ENCODE measurements around the gene CARS2.

DNA sequence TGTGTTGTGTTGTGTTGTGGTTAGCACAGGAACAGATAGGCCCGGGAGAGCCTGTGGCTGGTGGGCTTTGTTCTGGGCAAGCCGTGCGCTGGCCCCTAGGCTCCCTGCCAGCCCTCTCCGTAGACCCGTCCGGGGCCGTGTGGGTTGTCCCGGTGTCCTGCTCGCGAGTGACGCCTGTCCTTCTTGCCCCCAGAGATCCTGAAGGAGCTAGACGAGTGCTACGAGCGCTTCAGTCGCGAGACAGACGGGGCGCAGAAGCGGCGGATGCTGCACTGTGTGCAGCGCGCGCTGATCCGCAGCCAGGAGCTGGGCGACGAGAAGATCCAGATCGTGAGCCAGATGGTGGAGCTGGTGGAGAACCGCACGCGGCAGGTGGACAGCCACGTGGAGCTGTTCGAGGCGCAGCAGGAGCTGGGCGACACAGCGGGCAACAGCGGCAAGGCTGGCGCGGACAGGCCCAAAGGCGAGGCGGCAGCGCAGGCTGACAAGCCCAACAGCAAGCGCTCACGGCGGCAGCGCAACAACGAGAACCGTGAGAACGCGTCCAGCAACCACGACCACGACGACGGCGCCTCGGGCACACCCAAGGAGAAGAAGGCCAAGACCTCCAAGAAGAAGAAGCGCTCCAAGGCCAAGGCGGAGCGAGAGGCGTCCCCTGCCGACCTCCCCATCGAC, 13.3 kb upstream of the CARS2 start:
- no peak for TF ChIP-seq ZNF510 (tag by site-specific recombination; IDR thresholded peaks at IDR 0.05; ENCODE audit: insufficient replicate concordance)
- TF ChIP-seq ZNF530 (tag by site-specific recombination; IDR thresholded peaks at IDR 0.05; ENCODE audit: low read depth): no peak
- TF ChIP-seq, protein P1, sequence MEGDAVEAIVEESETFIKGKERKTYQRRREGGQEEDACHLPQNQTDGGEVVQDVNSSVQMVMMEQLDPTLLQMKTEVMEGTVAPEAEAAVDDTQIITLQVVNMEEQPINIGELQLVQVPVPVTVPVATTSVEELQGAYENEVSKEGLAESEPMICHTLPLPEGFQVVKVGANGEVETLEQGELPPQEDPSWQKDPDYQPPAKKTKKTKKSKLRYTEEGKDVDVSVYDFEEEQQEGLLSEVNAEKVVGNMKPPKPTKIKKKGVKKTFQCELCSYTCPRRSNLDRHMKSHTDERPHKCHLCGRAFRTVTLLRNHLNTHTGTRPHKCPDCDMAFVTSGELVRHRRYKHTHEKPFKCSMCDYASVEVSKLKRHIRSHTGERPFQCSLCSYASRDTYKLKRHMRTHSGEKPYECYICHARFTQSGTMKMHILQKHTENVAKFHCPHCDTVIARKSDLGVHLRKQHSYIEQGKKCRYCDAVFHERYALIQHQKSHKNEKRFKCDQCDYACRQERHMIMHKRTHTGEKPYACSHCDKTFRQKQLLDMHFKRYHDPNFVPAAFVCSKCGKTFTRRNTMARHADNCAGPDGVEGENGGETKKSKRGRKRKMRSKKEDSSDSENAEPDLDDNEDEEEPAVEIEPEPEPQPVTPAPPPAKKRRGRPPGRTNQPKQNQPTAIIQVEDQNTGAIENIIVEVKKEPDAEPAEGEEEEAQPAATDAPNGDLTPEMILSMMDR (tag by site-specific recombination; IDR thresholded peaks at IDR 0.05): no peak
- no peak for TF ChIP-seq YY1 (tag by site-specific recombination; IDR thresholded peaks at IDR 0.05)
- TF ChIP-seq ZNF571 (tag by site-specific recombination; IDR thresholded peaks at IDR 0.05): no peak
- no peak for TF ChIP-seq ZNF24 (tag by site-specific recombination; IDR thresholded peaks at IDR 0.05)
- no peak for TF ChIP-seq ZNF223 (tag by site-specific recombination; IDR thresholded peaks at IDR 0.05)
- TF ChIP-seq ZNF214 (tag by site-specific recombination; IDR thresholded peaks at IDR 0.05; ENCODE audit: borderline replicate concordance): no peak
- no peak for TF ChIP-seq ZNF174 (tag by site-specific recombination; IDR thresholded peaks at IDR 0.05)
- no peak for TF ChIP-seq MEIS1 (CRISPR knock-in tag; IDR thresholded peaks at IDR 0.05; ENCODE audit: borderline replicate concordance)
- TF ChIP-seq, protein P2, sequence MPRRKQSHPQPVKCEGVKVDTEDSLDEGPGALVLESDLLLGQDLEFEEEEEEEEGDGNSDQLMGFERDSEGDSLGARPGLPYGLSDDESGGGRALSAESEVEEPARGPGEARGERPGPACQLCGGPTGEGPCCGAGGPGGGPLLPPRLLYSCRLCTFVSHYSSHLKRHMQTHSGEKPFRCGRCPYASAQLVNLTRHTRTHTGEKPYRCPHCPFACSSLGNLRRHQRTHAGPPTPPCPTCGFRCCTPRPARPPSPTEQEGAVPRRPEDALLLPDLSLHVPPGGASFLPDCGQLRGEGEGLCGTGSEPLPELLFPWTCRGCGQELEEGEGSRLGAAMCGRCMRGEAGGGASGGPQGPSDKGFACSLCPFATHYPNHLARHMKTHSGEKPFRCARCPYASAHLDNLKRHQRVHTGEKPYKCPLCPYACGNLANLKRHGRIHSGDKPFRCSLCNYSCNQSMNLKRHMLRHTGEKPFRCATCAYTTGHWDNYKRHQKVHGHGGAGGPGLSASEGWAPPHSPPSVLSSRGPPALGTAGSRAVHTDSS (tag by site-specific recombination; IDR thresholded peaks at IDR 0.05): no peak
- TF ChIP-seq, protein P3, sequence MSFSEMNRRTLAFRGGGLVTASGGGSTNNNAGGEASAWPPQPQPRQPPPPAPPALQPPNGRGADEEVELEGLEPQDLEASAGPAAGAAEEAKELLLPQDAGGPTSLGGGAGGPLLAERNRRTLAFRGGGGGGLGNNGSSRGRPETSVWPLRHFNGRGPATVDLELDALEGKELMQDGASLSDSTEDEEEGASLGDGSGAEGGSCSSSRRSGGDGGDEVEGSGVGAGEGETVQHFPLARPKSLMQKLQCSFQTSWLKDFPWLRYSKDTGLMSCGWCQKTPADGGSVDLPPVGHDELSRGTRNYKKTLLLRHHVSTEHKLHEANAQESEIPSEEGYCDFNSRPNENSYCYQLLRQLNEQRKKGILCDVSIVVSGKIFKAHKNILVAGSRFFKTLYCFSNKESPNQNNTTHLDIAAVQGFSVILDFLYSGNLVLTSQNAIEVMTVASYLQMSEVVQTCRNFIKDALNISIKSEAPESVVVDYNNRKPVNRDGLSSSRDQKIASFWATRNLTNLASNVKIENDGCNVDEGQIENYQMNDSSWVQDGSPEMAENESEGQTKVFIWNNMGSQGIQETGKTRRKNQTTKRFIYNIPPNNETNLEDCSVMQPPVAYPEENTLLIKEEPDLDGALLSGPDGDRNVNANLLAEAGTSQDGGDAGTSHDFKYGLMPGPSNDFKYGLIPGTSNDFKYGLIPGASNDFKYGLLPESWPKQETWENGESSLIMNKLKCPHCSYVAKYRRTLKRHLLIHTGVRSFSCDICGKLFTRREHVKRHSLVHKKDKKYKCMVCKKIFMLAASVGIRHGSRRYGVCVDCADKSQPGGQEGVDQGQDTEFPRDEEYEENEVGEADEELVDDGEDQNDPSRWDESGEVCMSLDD (tag by site-specific recombination; IDR thresholded peaks at IDR 0.05): no peak
- TF ChIP-seq, protein P4, sequence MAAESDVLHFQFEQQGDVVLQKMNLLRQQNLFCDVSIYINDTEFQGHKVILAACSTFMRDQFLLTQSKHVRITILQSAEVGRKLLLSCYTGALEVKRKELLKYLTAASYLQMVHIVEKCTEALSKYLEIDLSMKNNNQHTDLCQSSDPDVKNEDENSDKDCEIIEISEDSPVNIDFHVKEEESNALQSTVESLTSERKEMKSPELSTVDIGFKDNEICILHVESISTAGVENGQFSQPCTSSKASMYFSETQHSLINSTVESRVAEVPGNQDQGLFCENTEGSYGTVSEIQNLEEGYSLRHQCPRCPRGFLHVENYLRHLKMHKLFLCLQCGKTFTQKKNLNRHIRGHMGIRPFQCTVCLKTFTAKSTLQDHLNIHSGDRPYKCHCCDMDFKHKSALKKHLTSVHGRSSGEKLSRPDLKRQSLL (tag by site-specific recombination; IDR thresholded peaks at IDR 0.05): no peak

Data from HEK293 (cell line).